H1 (cell line): ENCODE measurements around the gene ADK. TPM values are rescaled to one million over a fixed set of nuclear protein-coding genes. Genes with fewer than 3 reads are reported as not detected.

Experiments
- CTCF ChIA-PET: fragments of 300-600 bp; sonication (Branson Sonifier 250); formaldehyde crosslinking; loops from one replicate; lab custom pipeline; 2021; ENCODE audit not compliant: partially characterized antibody; lab: Charles Lee
- POLR2A ChIA-PET: fragments of 300-600 bp; sonication (Branson Sonifier 250); formaldehyde crosslinking; loops from one replicate; lab custom pipeline; 2021; ENCODE audit warnings: inconsistent platforms; ENCODE audit not compliant: partially characterized antibody; lab: Charles Lee
- DNase-seq, 2 experiments: peaks; one replicate each; pipeline versions ENCODE4 v3.0.0 to v3.0.0-alpha.2; 2010 to 2022; ENCODE audit warnings: low spot score in 2 of 2, low read depth in 1 of 2, mixed read lengths in 1 of 2
- FAIRE-seq: peaks from 2 replicates; lab custom pipeline; 2011; peaks lifted over from hg19 to GRCh38; lab: Jason Lieb, UNC
- H2AFZ ChIP-seq: 2 replicates; pipeline ENCODE4 v1.8.1; 2012; ENCODE audit warnings: low read length, inconsistent platforms
- H2AK5ac ChIP-seq: 2 replicates; pipeline ENCODE4 v1.6.1; 2013; ENCODE audit warnings: low read depth, low read length
- H2BK120ac ChIP-seq: replicated peaks from 2 replicates; pipeline ENCODE3; 2013; ENCODE audit warnings: low read depth, low read length, inconsistent platforms
- H2BK12ac ChIP-seq: 2 replicates; pipeline ENCODE4 v1.6.1; 2013; ENCODE audit warnings: low read depth, low read length
- H2BK15ac ChIP-seq: 2 replicates; pipeline ENCODE4 v1.6.1; 2013; ENCODE audit warnings: low read length
- H2BK20ac ChIP-seq: 2 replicates; pipeline ENCODE4 v1.6.1; 2013; ENCODE audit warnings: low read length
- H2BK5ac ChIP-seq: 2 replicates; pipeline ENCODE4 v1.6.1; 2013; ENCODE audit warnings: low read depth, low read length
- H3K14ac ChIP-seq: 2 replicates; pipeline ENCODE4 v1.6.1; 2013; ENCODE audit warnings: inconsistent platforms; ENCODE audit not compliant: insufficient read length
- H3K18ac ChIP-seq: 2 replicates; pipeline ENCODE4 v1.6.1; 2013; ENCODE audit warnings: low read length; ENCODE audit errors: extremely low read depth
- H3K23ac ChIP-seq: 2 replicates; pipeline ENCODE4 v1.6.1; 2013; ENCODE audit warnings: inconsistent platforms; ENCODE audit not compliant: insufficient read length
- H3K23me2 ChIP-seq: 2 replicates; pipeline ENCODE4 v1.6.1; 2013; ENCODE audit warnings: low read depth, low read length
- H3K27ac ChIP-seq: 2 replicates; pipeline ENCODE4 v1.6.1; 2011; ENCODE audit warnings: low read depth, low read length, inconsistent platforms
- H3K27me3 ChIP-seq, 4 experiments: replicated peaks in 1 of 4; 1 replicate in 1 of 4; 2 replicates in 3 of 4; pipeline versions ENCODE4 v1.6.1 to v1.8.1; 2011 to 2013; ENCODE audit warnings: low read length in 3 of 4, mild to moderate bottlenecking in 3 of 4, inconsistent platforms in 2 of 4, mixed read lengths in 2 of 4, moderate library complexity in 1 of 4; ENCODE audit not compliant: control insufficient read depth in 3 of 4, insufficient read depth in 3 of 4; ENCODE audit errors: extremely low read depth in 1 of 4
- H3K36me3 ChIP-seq, 4 experiments: 2 replicates each; pipeline versions ENCODE4 v1.6.1 to v1.8.1; 2011 to 2013; ENCODE audit warnings: mild to moderate bottlenecking in 4 of 4, low read length in 3 of 4, moderate library complexity in 2 of 4, control low read depth in 1 of 4, inconsistent platforms in 1 of 4; ENCODE audit not compliant: insufficient read depth in 4 of 4, control insufficient read depth in 2 of 4
- H3K4ac ChIP-seq: replicated peaks from 2 replicates; pipeline ENCODE3; 2013; ENCODE audit warnings: low read length, low read depth, mixed read lengths, inconsistent platforms; ENCODE audit not compliant: insufficient read length
- H3K4me1 ChIP-seq, 4 experiments: replicated peaks in 1 of 4; 1 replicate in 1 of 4; 2 replicates in 3 of 4; pipeline versions ENCODE4 v1.6.1 to v1.8.1; 2011 to 2013; ENCODE audit warnings: low read length in 3 of 4, inconsistent platforms in 2 of 4, mixed read lengths in 1 of 4; ENCODE audit not compliant: insufficient read depth in 4 of 4, control insufficient read depth in 3 of 4
- H3K4me2 ChIP-seq, 2 experiments: 2 replicates each; pipeline versions ENCODE4 v1.6.1 to v1.8.1; 2011 to 2013; ENCODE audit warnings: low read depth in 2 of 2, low read length in 2 of 2, control low read depth in 1 of 2, inconsistent platforms in 1 of 2, mild to moderate bottlenecking in 1 of 2; ENCODE audit not compliant: insufficient read depth in 1 of 2
- H3K4me3 ChIP-seq, 4 experiments: fragments of 200-600, 300-600 bp in 1 of 4; sonication (generic), shearing (Covaris generic), sonication (Bioruptor Twin) in 1 of 4; 2 replicates each; pipeline versions ENCODE4 v1.5.1 to v1.8.1; 2011 to 2016; ENCODE audit warnings: low read length in 4 of 4, low read depth in 3 of 4, control low read depth in 2 of 4, inconsistent platforms in 2 of 4, mild to moderate bottlenecking in 2 of 4, mixed read lengths in 1 of 4, moderate library complexity in 1 of 4; ENCODE audit not compliant: insufficient read depth in 2 of 4; ENCODE audit errors: extremely low read depth in 1 of 4
- H3K56ac ChIP-seq: replicated peaks from 2 replicates; pipeline ENCODE3; 2013; ENCODE audit warnings: low read depth, mild to moderate bottlenecking, mixed read lengths, low read length, inconsistent platforms; ENCODE audit not compliant: insufficient read length
- H3K79me1 ChIP-seq: 2 replicates; pipeline ENCODE4 v1.6.1; 2013; ENCODE audit warnings: low read depth, low read length, control low read depth
- H3K79me2 ChIP-seq, 2 experiments: 2 replicates each; pipeline versions ENCODE4 v1.6.1 to v1.8.1; 2012 to 2013; ENCODE audit warnings: low read length in 2 of 2, mild to moderate bottlenecking in 2 of 2, inconsistent platforms in 1 of 2; ENCODE audit not compliant: insufficient read depth in 2 of 2, control insufficient read depth in 1 of 2
- H3K9ac ChIP-seq, 4 experiments: replicated peaks in 1 of 4; 1 replicate in 1 of 4; 2 replicates in 3 of 4; pipeline versions ENCODE4 v1.6.1 to v1.8.1; 2011 to 2013; ENCODE audit warnings: low read depth in 3 of 4, low read length in 3 of 4, control low read depth in 2 of 4, mild to moderate bottlenecking in 2 of 4, moderate library complexity in 2 of 4, inconsistent platforms in 1 of 4; ENCODE audit errors: extremely low read depth in 1 of 4
- H3K9me3 ChIP-seq, 2 experiments: 2 replicates each; pipeline versions ENCODE4 v1.6.1 to v1.8.1; 2012 to 2013; ENCODE audit warnings: mild to moderate bottlenecking in 2 of 2, moderate library complexity in 2 of 2, control low read depth in 1 of 2, inconsistent platforms in 1 of 2, low read depth in 1 of 2, low read length in 1 of 2, mixed read lengths in 1 of 2; ENCODE audit not compliant: insufficient read depth in 2 of 2
- H4K20me1 ChIP-seq, 2 experiments: replicated peaks in 1 of 2; 2 replicates each; pipeline versions ENCODE3 to v1.8.1; 2011 to 2013; ENCODE audit warnings: inconsistent platforms in 2 of 2, low read length in 2 of 2, mild to moderate bottlenecking in 1 of 2; ENCODE audit not compliant: insufficient read depth in 2 of 2, control insufficient read depth in 1 of 2
- H4K5ac ChIP-seq: 2 replicates; pipeline ENCODE4 v1.6.1; 2013; ENCODE audit warnings: low read length, low read depth, mixed read lengths, inconsistent platforms; ENCODE audit not compliant: insufficient read length
- H4K8ac ChIP-seq: 2 replicates; pipeline ENCODE4 v1.8.0; 2013; ENCODE audit warnings: mild to moderate bottlenecking, moderate library complexity, low read length, inconsistent platforms; ENCODE audit not compliant: insufficient read depth; ENCODE audit errors: extremely low read depth
- H4K91ac ChIP-seq: replicated peaks from 2 replicates; pipeline ENCODE3; 2013; ENCODE audit warnings: low read length, mixed read lengths, inconsistent platforms; ENCODE audit not compliant: insufficient read length
- ASH2L ChIP-seq: fragments of 200-600, 300-600 bp; sonication (generic); IDR thresholded peaks from one replicate; pipeline ENCODE4 v1.7.1; 2017; ENCODE audit warnings: low read length
- BCL11A ChIP-seq, 2 experiments: IDR thresholded peaks; one replicate each; pipeline ENCODE4 v1.6.1; 2011; ENCODE audit warnings: low read depth in 2 of 2, low read length in 2 of 2, mild to moderate bottlenecking in 2 of 2
- CBX5 ChIP-seq: fragments of 300-800, 300-1000 bp; sonication (generic); IDR thresholded peaks from 2 replicates; pipeline ENCODE4 v1.7.1; 2016; ENCODE audit warnings: antibody characterized with exemption, low read length, low read depth
- CEBPB ChIP-seq: IDR thresholded peaks from 2 replicates; pipeline ENCODE4 v1.6.1; 2012; ENCODE audit warnings: low read depth, low read length
- CHD2 ChIP-seq: IDR thresholded peaks from 2 replicates; pipeline ENCODE4 v1.6.1; 2012; ENCODE audit warnings: low read length, improper control_type of control experiment
- HDAC6 ChIP-seq: IDR thresholded peaks from one replicate; pipeline ENCODE4 v1.7.1; 2012; ENCODE audit warnings: low read depth, mild to moderate bottlenecking, inconsistent platforms, low read length, moderate library complexity
- KDM4A ChIP-seq: IDR thresholded peaks from one replicate; pipeline ENCODE4 v1.7.1; 2012; ENCODE audit warnings: low read depth, mild to moderate bottlenecking, moderate library complexity, low read length, inconsistent platforms; ENCODE audit not compliant: severe bottlenecking
- KDM5A ChIP-seq: fragments of 200-600 bp; IDR thresholded peaks from 2 replicates; pipeline ENCODE4 v1.7.1; 2012; ENCODE audit warnings: mild to moderate bottlenecking, low read length, inconsistent platforms, mixed read lengths
- MAX ChIP-seq: IDR thresholded peaks from 2 replicates; pipeline ENCODE4 v1.6.1; 2012; ENCODE audit warnings: inconsistent platforms
- RBBP5 ChIP-seq: IDR thresholded peaks from 2 replicates; pipeline ENCODE4 v1.7.1; 2012; ENCODE audit warnings: low read depth, mild to moderate bottlenecking, inconsistent platforms, low read length, moderate library complexity, borderline replicate concordance
- RNF2 ChIP-seq: fragments of 200-900, 300-1000 bp; sonication (generic); IDR thresholded peaks from 2 replicates; pipeline ENCODE4 v1.7.1; 2016; ENCODE audit warnings: borderline replicate concordance, low read depth, mild to moderate bottlenecking, antibody characterized with exemption, low read length; ENCODE audit not compliant: poor library complexity, severe bottlenecking; ENCODE audit errors: missing control alignments
- SAP30 ChIP-seq: fragments of 300-600 bp; sonication (generic); IDR thresholded peaks from 2 replicates; pipeline ENCODE4 v1.7.1; 2012; ENCODE audit warnings: low read length, moderate library complexity, mild to moderate bottlenecking, inconsistent platforms; ENCODE audit not compliant: insufficient read depth, insufficient replicate concordance
- SIRT6 ChIP-seq: IDR thresholded peaks from one replicate; pipeline ENCODE4 v1.7.1; 2012; ENCODE audit warnings: low read length, inconsistent platforms
- TEAD4 ChIP-seq: IDR thresholded peaks from 2 replicates; pipeline ENCODE4 v1.6.1; 2012; ENCODE audit warnings: low read depth, low read length, inconsistent platforms, mixed read lengths
- WGBS, 2 experiments: shearing (Covaris generic) in 1 of 2; methylation state at CpG; one replicate each; pipeline versions ENCODE4 v1.1.6 to v1.1.7; 2013 to 2015; ENCODE audit warnings: low lambda C conversion rate in 2 of 2, mixed read lengths in 2 of 2, inconsistent platforms in 1 of 2, low coverage in 1 of 2, missing lambda C conversion rate in 1 of 2; ENCODE audit not compliant: insufficient replicate concordance in 2 of 2, insufficient coverage in 1 of 2, insufficient read length in 1 of 2; ENCODE audit errors: extremely low coverage in 1 of 2, missing lambda C conversion rate in 1 of 2; 5-methylcytosine and 5-hydroxymethylcytosine counted together
- polyA plus RNA-seq, 7 experiments: library from polyadenylated mRNA; depleted of rRNA in 3 of 7; stranded (reverse) in 5 of 7; unstranded in 2 of 7; fragments of >200 nt in 5 of 7; fragments of 200-250 nt in 2 of 7; gene quantifications; 1 replicate in 5 of 7; 2 replicates in 1 of 7; 4 replicates in 1 of 7; pipeline versions ENCODE4 v1.2.1 to v1.2.3, GENCODE V29; 2011 to 2013; ENCODE audit warnings: missing spikeins in 2 of 7, mixed read lengths in 2 of 7
- total RNA-seq: library from RNA; stranded (reverse); fragmentation: NEBNext Ultra II Directional; extraction: Animal tissue kit (Norgen Biotek cat#: 25700); gene quantifications from 2 replicates; pipeline ENCODE4 v1.2.1, GENCODE V29; 2021

The ADK gene
- total and polyA plus RNA-seq, 2 of the 8 experiments (the other 6 are each of a cell fraction or from before 2014, with no cell fraction given), result 12.3 to 42.4 TPM

GRCh38 chr10:74460812-74461211 is 309.8 kb downstream of the ADK start:
- no peak overlapping the region for H2BK5ac ChIP-seq
- FAIRE-seq (no peak), DNase-seq (no peak)
- no peak overlapping the region for H3K56ac ChIP-seq
- H3K4me1 ChIP-seq, result no peaks in the 10 kb centered on the region
- H2BK12ac ChIP-seq, result no peak overlapping the region
- H3K27me3 ChIP-seq, result no peaks in the 10 kb centered on the region
- no peaks in the 10 kb centered on the region for H3K36me3 ChIP-seq
- TF ChIP-seq CBX5 (no peak), CEBPB (no peak), HDAC6 (no peak), RBBP5 (no peak), RNF2 (no peak), BCL11A (IDR thresholded peaks at IDR 0.05; ENCODE audit: low read depth in 2 of 2, low read length in 2 of 2) (no peak), CHD2 (no peak), TEAD4 (no peak), KDM5A (no peak), ASH2L (no peak), MAX (no peak), SAP30 (no peak), KDM4A (no peak), SIRT6 (no peak)
- H4K8ac ChIP-seq, result no peak overlapping the region
- H3K9me3 ChIP-seq, result no peaks in the 10 kb centered on the region
- POLR2A ChIA-PET, result interaction anchor here (0.8 kb wide), 1 partner anchor 12 kb away, joined by 5 read pairs; no protein-coding TSS in a partner anchor
- 79% methylated on average over 1 of the region's 1 CpG; no CpG with 5 or more reads in 1 of the 2 experiments for WGBS, 2 experiments
- no peak overlapping the region for H3K9ac ChIP-seq
- no peak overlapping the region for H4K91ac ChIP-seq
- H2BK15ac ChIP-seq, result no peak overlapping the region
- no peak overlapping the region for H2BK20ac ChIP-seq
- H3K79me2 ChIP-seq, result no peaks in the 10 kb centered on the region
- H4K5ac ChIP-seq, result no peak overlapping the region
- no peak overlapping the region for H2AK5ac ChIP-seq
- no peak overlapping the region for H3K4me2 ChIP-seq
- no peak overlapping the region for H3K14ac ChIP-seq
- no peaks in the 10 kb centered on the region for H4K20me1 ChIP-seq
- no peak overlapping the region for H3K18ac ChIP-seq
- H2BK120ac ChIP-seq, result no peak overlapping the region
- no peak overlapping the region for H3K4ac ChIP-seq
- H3K4me3 ChIP-seq, result no peak overlapping the region
- no peaks in the 10 kb centered on the region for H3K23me2 ChIP-seq
- no peak overlapping the region for H2AFZ ChIP-seq
- CTCF ChIA-PET, result interaction anchor here (0.9 kb wide), 1 partner anchor 12 kb away, joined by 4 read pairs; no protein-coding TSS in a partner anchor
- H3K23ac ChIP-seq, result no peak overlapping the region
- no peak overlapping the region for H3K27ac ChIP-seq
- H3K79me1 ChIP-seq, result no peaks in the 10 kb centered on the region
